A549 (cell line): ENCODE measurements around the gene TMSB10.

Source experiments
- FOSB ChIP-seq: fragments of 250-450 bp; sonication (Bioruptor Pico); IDR thresholded peaks from 2 replicates; pipeline ENCODE4 v1.5.0; 2020; ENCODE audit warnings: mild to moderate bottlenecking, moderate library complexity
- KDM1A ChIP-seq: fragments of 200-600 bp; sonication (generic); IDR thresholded peaks from 2 replicates; pipeline ENCODE4 v1.6.1; 2016; ENCODE audit warnings: low read depth, mild to moderate bottlenecking
- MYC ChIP-seq: IDR thresholded peaks from 2 replicates; pipeline ENCODE4 v1.6.1; 2012; ENCODE audit warnings: mild to moderate bottlenecking, inconsistent platforms, low read length, improper control_type of control experiment, borderline replicate concordance
- PHF8 ChIP-seq: fragments of 200-600 bp; sonication (generic); IDR thresholded peaks from 2 replicates; pipeline ENCODE4 v1.6.1; 2016; ENCODE audit warnings: low read depth, mild to moderate bottlenecking, antibody characterized with exemption, moderate library complexity, borderline replicate concordance
- POLR2A ChIP-seq: IDR thresholded peaks from 2 replicates; pipeline ENCODE4 v1.6.1; 2012; ENCODE audit warnings: mild to moderate bottlenecking, low read length
- RAD21 ChIP-seq, 2 experiments: fragments of >200 bp in 1 of 2; sonication (Bioruptor Twin) in 1 of 2; formaldehyde crosslinking in 1 of 2; IDR thresholded peaks in 1 of 2; conservative IDR thresholded peaks in 1 of 2; 2 replicates in 1 of 2; 3 replicates in 1 of 2; pipeline ENCODE4 v1.6.1; 2012 to 2018; ENCODE audit warnings: inconsistent platforms in 1 of 2
- RCOR1 ChIP-seq: fragments of 150-350 bp; IDR thresholded peaks from 2 replicates; pipeline ENCODE4 v1.6.1; 2014; ENCODE audit warnings: antibody characterized with exemption, low read length, low read depth
- SREBF2 ChIP-seq: fragments of 450-650 bp; IDR thresholded peaks from 2 replicates; pipeline ENCODE4 v1.6.1; 2014; ENCODE audit warnings: mild to moderate bottlenecking, moderate library complexity
- TF ChIP-seq, protein P1 (sequence below): fragments of 200-600 bp; sonication (generic); IDR thresholded peaks from 2 replicates; pipeline ENCODE4 v1.6.1; 2016; ENCODE audit warnings: antibody characterized with exemption, mild to moderate bottlenecking, moderate library complexity
- TF ChIP-seq, protein P2 (sequence below): fragments of >200 bp; sonication (Bioruptor Twin); formaldehyde crosslinking; IDR thresholded peaks from 3 replicates; pipeline ENCODE4 v1.5.1; 2016

DNA sequence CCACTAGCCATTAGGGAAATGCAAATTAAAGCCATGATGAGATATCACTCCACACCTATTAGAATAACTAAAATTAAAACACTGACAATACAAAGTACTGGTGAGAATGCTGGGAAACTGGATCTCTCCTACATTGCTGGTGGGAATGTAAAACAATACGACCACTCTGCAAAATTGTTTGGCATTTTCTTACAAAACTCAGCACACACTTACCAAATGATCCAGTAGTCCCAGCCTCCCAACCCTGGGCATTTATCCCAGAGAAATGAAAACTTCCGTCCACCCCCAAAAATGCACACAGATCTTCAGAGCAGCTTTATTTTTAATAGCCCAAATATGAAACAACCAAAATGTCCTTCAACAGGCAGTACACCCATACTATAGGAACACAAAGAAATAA, 8.9 kb upstream of the TMSB10 start:
- TF ChIP-seq, protein P1, sequence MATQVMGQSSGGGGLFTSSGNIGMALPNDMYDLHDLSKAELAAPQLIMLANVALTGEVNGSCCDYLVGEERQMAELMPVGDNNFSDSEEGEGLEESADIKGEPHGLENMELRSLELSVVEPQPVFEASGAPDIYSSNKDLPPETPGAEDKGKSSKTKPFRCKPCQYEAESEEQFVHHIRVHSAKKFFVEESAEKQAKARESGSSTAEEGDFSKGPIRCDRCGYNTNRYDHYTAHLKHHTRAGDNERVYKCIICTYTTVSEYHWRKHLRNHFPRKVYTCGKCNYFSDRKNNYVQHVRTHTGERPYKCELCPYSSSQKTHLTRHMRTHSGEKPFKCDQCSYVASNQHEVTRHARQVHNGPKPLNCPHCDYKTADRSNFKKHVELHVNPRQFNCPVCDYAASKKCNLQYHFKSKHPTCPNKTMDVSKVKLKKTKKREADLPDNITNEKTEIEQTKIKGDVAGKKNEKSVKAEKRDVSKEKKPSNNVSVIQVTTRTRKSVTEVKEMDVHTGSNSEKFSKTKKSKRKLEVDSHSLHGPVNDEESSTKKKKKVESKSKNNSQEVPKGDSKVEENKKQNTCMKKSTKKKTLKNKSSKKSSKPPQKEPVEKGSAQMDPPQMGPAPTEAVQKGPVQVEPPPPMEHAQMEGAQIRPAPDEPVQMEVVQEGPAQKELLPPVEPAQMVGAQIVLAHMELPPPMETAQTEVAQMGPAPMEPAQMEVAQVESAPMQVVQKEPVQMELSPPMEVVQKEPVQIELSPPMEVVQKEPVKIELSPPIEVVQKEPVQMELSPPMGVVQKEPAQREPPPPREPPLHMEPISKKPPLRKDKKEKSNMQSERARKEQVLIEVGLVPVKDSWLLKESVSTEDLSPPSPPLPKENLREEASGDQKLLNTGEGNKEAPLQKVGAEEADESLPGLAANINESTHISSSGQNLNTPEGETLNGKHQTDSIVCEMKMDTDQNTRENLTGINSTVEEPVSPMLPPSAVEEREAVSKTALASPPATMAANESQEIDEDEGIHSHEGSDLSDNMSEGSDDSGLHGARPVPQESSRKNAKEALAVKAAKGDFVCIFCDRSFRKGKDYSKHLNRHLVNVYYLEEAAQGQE, result no peak
- TF ChIP-seq, protein P2, sequence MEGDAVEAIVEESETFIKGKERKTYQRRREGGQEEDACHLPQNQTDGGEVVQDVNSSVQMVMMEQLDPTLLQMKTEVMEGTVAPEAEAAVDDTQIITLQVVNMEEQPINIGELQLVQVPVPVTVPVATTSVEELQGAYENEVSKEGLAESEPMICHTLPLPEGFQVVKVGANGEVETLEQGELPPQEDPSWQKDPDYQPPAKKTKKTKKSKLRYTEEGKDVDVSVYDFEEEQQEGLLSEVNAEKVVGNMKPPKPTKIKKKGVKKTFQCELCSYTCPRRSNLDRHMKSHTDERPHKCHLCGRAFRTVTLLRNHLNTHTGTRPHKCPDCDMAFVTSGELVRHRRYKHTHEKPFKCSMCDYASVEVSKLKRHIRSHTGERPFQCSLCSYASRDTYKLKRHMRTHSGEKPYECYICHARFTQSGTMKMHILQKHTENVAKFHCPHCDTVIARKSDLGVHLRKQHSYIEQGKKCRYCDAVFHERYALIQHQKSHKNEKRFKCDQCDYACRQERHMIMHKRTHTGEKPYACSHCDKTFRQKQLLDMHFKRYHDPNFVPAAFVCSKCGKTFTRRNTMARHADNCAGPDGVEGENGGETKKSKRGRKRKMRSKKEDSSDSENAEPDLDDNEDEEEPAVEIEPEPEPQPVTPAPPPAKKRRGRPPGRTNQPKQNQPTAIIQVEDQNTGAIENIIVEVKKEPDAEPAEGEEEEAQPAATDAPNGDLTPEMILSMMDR, result no peak
- TF ChIP-seq SREBF2 (no peak), POLR2A (no peak), KDM1A (no peak), RCOR1 (no peak), FOSB (CRISPR knock-in tag) (no peak), PHF8 (no peak), RAD21 (conservative IDR thresholded peaks at IDR 0.05 in 1 of 2, IDR thresholded peaks at IDR 0.05 in 1 of 2) (no peak), MYC (no peak)
